Measurements from ENCODE around the gene CEP72. TPM values are rescaled to one million over a fixed set of nuclear protein-coding genes. Genes with fewer than 3 reads are reported as not detected.

Gene CEP72
- polyA plus RNA-seq, 1 of the 3 experiments (the other 2 are of a cell fraction), result 4.4 TPM

DNA sequence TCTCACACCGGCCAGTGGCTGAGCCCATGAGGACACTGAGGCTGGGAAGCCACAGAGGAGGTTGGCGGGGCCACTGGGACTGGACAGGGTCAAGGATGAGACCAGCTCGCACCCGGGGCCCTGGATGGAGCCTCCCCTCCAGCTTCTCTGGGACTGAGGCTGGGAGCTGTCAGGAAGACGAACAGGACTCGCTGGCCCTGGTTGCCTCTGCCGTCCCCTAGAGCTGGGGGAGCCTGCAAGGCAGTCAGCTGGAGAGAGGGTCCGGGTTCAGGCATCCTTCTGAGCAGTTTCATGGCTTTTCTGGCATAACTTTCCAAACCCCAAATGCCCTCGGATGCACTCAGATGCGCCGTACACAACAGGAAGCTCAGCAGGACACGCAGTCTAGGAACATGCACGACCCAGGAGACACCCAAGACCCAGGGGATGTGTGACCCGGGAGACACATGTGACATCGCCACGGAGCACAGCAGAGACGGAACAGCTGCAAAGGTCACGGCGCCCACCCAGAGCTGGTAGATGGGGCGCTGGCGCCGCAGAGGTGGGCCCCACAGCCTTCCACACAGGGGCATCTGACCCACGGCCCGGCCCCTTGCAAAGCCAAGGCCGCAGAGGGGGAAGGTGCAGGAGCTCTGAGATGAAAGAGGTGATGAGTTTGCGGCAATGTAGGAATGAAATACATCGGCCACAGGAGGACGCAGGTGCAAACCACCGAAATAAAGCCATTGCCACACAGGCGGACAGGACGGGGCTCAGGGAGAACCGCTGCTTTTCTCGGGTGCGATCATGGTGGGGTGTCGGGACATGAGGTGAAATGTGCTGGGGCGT is 63.9 kb downstream of the CEP72 start:
- Histone ChIP-seq H3K9me3 (no peaks in the 10 kb centered on the region), H3F3A (replicated peaks; ENCODE audit: insufficient read depth) (no peaks in the 10 kb centered on the region), H3K4me1 (ENCODE audit: control insufficient read depth in 1 of 2, insufficient read depth in 2 of 2, low read depth in 1 of 2, low read length in 1 of 2) (peaks cover 12 to 23% of the 10 kb centered on the region in 2 experiments; a peak in 2 of 4 replicates), H2AFZ (ENCODE audit: low read depth) (no peak overlapping the region), H4K20me1 (ENCODE audit: insufficient read depth) (0 out of 2 replicates have a peak, but pooled peaks cover 3% of the 10 kb centered on the region), H3K4me3 (ENCODE audit: low read depth in 2 of 2, low read length in 1 of 2) (no peak overlapping the region), H3K9ac (no peak overlapping the region), H3K36me3 (replicated peaks in 1 of 2; ENCODE audit: control insufficient read depth in 1 of 2, insufficient read depth in 2 of 2, low read length in 1 of 2) (no peaks in the 10 kb centered on the region), H3K9me2 (no peaks in the 10 kb centered on the region), H3K4me2 (no peak overlapping the region), H3K27me3 (ENCODE audit: insufficient read depth) (no peaks in the 10 kb centered on the region), H3K27ac (ENCODE audit: low read depth in 2 of 2, low read length in 1 of 2) (no peak overlapping the region), H3K79me2 (ENCODE audit: insufficient read depth) (no peaks in the 10 kb centered on the region)
- DNase-seq, result no peak
- TF ChIP-seq NRF1 (IDR thresholded peaks at IDR 0.05; ENCODE audit: low read depth, low read length) (no peak), TCF12 (IDR thresholded peaks at IDR 0.05) (no peak), RFX5 (IDR thresholded peaks at IDR 0.05; ENCODE audit: low read length) (no peak), FOXM1 (IDR thresholded peaks at IDR 0.05; ENCODE audit: low read depth) (no peak), MXI1 (IDR thresholded peaks at IDR 0.05; ENCODE audit: low read depth, low read length) (no peak)
- TF ChIP-seq, protein P1, sequence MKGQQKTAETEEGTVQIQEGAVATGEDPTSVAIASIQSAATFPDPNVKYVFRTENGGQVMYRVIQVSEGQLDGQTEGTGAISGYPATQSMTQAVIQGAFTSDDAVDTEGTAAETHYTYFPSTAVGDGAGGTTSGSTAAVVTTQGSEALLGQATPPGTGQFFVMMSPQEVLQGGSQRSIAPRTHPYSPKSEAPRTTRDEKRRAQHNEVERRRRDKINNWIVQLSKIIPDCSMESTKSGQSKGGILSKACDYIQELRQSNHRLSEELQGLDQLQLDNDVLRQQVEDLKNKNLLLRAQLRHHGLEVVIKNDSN (IDR thresholded peaks at IDR 0.05; ENCODE audit: borderline replicate concordance, low read depth), result no peak
- TF ChIP-seq, protein P2, sequence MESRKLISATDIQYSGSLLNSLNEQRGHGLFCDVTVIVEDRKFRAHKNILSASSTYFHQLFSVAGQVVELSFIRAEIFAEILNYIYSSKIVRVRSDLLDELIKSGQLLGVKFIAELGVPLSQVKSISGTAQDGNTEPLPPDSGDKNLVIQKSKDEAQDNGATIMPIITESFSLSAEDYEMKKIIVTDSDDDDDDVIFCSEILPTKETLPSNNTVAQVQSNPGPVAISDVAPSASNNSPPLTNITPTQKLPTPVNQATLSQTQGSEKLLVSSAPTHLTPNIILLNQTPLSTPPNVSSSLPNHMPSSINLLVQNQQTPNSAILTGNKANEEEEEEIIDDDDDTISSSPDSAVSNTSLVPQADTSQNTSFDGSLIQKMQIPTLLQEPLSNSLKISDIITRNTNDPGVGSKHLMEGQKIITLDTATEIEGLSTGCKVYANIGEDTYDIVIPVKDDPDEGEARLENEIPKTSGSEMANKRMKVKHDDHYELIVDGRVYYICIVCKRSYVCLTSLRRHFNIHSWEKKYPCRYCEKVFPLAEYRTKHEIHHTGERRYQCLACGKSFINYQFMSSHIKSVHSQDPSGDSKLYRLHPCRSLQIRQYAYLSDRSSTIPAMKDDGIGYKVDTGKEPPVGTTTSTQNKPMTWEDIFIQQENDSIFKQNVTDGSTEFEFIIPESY (IDR thresholded peaks at IDR 0.05; ENCODE audit: borderline replicate concordance, low read depth), result no peak
- ChIA-PET POLR2A (no interaction called here), CTCF (interaction anchor here (1.7 kb wide), 1 partner anchor 227 kb away, joined by 4 read pairs; no protein-coding TSS in a partner anchor)
- WGBS (ENCODE audit: low lambda C conversion rate), result 80% methylated on average over 32 of the region's 36 CpGs

DNA sequence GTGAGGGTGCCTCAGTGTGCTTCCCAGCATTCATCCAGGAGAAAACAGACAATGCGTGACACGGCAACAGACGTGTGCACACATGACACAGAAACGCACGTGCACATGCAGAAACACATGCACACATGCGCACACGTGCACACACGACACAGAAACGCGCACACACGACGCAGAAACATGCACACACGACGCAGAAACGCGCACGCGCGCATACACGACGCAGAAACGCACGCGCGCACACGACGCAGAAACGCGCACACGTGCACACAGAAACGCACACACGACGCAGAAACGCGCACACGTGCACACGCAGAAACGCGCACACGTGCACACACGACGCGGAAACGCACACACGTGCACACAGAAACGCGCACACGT is 64.5 kb downstream of the CEP72 start:
- Histone ChIP-seq H3K4me2 (no peak overlapping the region), H3F3A (replicated peaks; ENCODE audit: insufficient read depth) (no peaks in the 10 kb centered on the region), H2AFZ (ENCODE audit: low read depth) (no peak overlapping the region), H3K9me3 (no peaks in the 10 kb centered on the region), H3K36me3 (replicated peaks in 1 of 2; ENCODE audit: control insufficient read depth in 1 of 2, insufficient read depth in 2 of 2, low read length in 1 of 2) (no peaks in the 10 kb centered on the region), H3K4me3 (ENCODE audit: low read depth in 2 of 2, low read length in 1 of 2) (no peak overlapping the region), H4K20me1 (ENCODE audit: insufficient read depth) (no peaks in the 10 kb centered on the region), H3K4me1 (ENCODE audit: control insufficient read depth in 1 of 2, insufficient read depth in 2 of 2, low read depth in 1 of 2, low read length in 1 of 2) (peaks cover 12 to 18% of the 10 kb centered on the region in 2 experiments; a peak in 2 of 4 replicates), H3K27me3 (ENCODE audit: insufficient read depth) (no peaks in the 10 kb centered on the region), H3K9ac (no peak overlapping the region), H3K27ac (ENCODE audit: low read depth in 2 of 2, low read length in 1 of 2) (no peak overlapping the region), H3K79me2 (ENCODE audit: insufficient read depth) (no peaks in the 10 kb centered on the region), H3K9me2 (no peaks in the 10 kb centered on the region)
- ChIA-PET CTCF (interaction anchor here (1.7 kb wide), 1 partner anchor 226 kb away, joined by 4 read pairs; no protein-coding TSS in a partner anchor), POLR2A (no interaction called here)
- no peak for DNase-seq
- no peak for TF ChIP-seq EP300 (IDR thresholded peaks at IDR 0.05; ENCODE audit: borderline replicate concordance in 1 of 2, low read depth in 1 of 2, low read length in 1 of 2)
- TF ChIP-seq, protein P1 (IDR thresholded peaks at IDR 0.05; ENCODE audit: borderline replicate concordance, low read depth), result no peak
- no peak for TF ChIP-seq FOXM1 (IDR thresholded peaks at IDR 0.05; ENCODE audit: low read depth)
- TF ChIP-seq EZH2phosphoT487 (IDR thresholded peaks at IDR 0.05; ENCODE audit: borderline replicate concordance, low read depth), result no peak
- no peak for TF ChIP-seq RCOR1 (IDR thresholded peaks at IDR 0.05; ENCODE audit: low read length)
- no peak for TF ChIP-seq FOSL2 (IDR thresholded peaks at IDR 0.05; ENCODE audit: borderline replicate concordance, low read depth)
- TF ChIP-seq RFX5 (IDR thresholded peaks at IDR 0.05; ENCODE audit: low read length), result no peak
- TF ChIP-seq NRF1 (IDR thresholded peaks at IDR 0.05; ENCODE audit: low read depth, low read length), result no peak
- TF ChIP-seq RXRA (IDR thresholded peaks at IDR 0.05; ENCODE audit: borderline replicate concordance, low read depth), result no peak
- WGBS (ENCODE audit: low lambda C conversion rate), result 94% methylated on average over 48 of the region's 48 CpGs

Measured in SK-N-SH (cell line).